Fibroblast of the aortic adventitia (primary cell): ENCODE results near the gene PRUNE1. TPM values are rescaled to one million over a fixed set of nuclear protein-coding genes. Genes with fewer than 3 reads are reported as not detected.

Experiments used
- DNase-seq: peaks from one replicate; pipeline ENCODE4 v3.0.0-alpha.2; 2010; ENCODE audit warnings: low read depth
- H3K4me3 ChIP-seq: 2 replicates; pipeline ENCODE4 v1.5.1; 2011; ENCODE audit warnings: low read depth, mild to moderate bottlenecking, control low read depth, low read length, moderate library complexity
- CTCF ChIP-seq: IDR thresholded peaks from 2 replicates; pipeline ENCODE4 v1.5.1; 2011; ENCODE audit warnings: mild to moderate bottlenecking, low read length, control low read depth, inconsistent platforms; ENCODE audit not compliant: insufficient read depth
- total RNA-seq: library from RNA; depleted of rRNA; stranded (reverse); fragments of >200 nt; gene quantifications from 2 replicates; pipeline ENCODE4 v1.2.3, GENCODE V29; 2012; ENCODE audit warnings: low replicate concordance

Gene PRUNE1
- total RNA-seq, 1 donor: 10.8 TPM

DNA sequence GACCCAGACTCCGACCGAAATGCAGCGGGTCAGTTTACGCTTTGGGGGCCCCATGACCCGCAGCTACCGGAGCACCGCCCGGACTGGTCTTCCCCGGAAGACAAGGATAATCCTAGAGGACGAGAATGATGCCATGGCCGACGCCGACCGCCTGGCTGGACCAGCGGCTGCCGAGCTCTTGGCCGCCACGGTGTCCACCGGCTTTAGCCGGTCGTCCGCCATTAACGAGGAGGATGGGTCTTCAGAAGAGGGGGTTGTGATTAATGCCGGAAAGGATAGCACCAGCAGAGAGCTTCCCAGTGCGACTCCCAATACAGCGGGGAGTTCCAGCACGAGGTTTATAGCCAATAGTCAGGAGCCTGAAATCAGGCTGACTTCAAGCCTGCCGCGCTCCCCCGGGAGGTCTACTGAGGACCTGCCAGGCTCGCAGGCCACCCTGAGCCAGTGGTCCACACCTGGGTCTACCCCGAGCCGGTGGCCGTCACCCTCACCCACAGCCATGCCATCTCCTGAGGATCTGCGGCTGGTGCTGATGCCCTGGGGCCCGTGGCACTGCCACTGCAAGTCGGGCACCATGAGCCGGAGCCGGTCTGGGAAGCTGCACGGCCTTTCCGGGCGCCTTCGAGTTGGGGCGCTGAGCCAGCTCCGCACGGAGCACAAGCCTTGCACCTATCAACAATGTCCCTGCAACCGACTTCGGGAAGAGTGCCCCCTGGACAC is 39.8 kb downstream of the PRUNE1 start:
- peak; percentile 60 for DNase-seq

GRCh38 chr1:151048645-151049032 is 40.4 kb downstream of the PRUNE1 start:
- TF ChIP-seq CTCF: no peak
- peak overlapping the region; percentile 79 for H3K4me3 ChIP-seq
- no peak for DNase-seq

More for the DNA sequence above, 39.8 kb downstream of the PRUNE1 start:
- peak; percentile 55 for TF ChIP-seq CTCF
- peak overlapping the region; percentile 79 for H3K4me3 ChIP-seq

- no peak overlapping the region for H3K4me3 ChIP-seq
- no peak for TF ChIP-seq CTCF
- no peak for DNase-seq
Observed at GRCh38 chr1:151049458-151049857, 41.2 kb downstream of the PRUNE1 start.

DNA sequence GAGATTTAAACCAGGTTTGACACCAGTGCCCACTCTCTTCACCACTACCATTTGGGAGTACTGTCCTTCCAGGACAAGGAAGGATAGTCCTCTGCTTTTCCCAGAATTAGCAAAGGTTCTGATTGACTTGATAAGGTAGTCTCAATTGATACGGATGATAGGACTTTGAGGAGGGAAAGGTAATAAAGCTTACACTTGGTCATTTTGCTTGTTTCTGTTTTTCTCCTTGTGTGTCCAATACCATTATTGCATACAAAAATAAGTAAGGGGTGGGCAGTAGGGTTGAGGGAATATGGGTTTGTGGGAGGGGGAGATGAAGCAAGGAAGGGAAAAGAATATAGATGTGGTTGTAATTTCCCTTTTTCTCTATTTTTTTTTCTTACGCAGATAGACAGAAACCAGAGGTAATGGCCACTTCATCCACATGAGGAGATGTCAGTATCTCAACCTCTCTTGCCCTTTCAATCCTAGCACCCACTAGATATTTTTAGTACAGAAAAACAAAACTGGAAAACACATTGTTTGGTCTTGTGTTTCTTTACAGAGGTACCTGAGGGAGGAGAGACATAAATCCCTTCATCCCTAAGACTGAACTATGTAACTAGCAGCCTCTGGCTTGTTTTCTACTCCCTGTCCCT is 41.9 kb downstream of the PRUNE1 start:
- no peak for DNase-seq
- H3K4me3 ChIP-seq: no peak overlapping the region
- TF ChIP-seq CTCF: no peak

- DNase-seq: no peak
- H3K4me3 ChIP-seq: no peak overlapping the region
- TF ChIP-seq CTCF: no peak
Observed at GRCh38 chr1:151051356-151052009, 43.2 kb downstream of the PRUNE1 start.

- no peak for TF ChIP-seq CTCF
- no peak overlapping the region for H3K4me3 ChIP-seq
- no peak for DNase-seq
Observed at GRCh38 chr1:151054971-151055547, 46.8 kb downstream of the PRUNE1 start.
